ENCODE measurements around the gene PCNX2. TPM values are rescaled to one million over a fixed set of nuclear protein-coding genes. Genes with fewer than 3 reads are reported as not detected.

Gene PCNX2
- total RNA-seq, 1 donor from 2014 or later: 33.6 TPM

DNA sequence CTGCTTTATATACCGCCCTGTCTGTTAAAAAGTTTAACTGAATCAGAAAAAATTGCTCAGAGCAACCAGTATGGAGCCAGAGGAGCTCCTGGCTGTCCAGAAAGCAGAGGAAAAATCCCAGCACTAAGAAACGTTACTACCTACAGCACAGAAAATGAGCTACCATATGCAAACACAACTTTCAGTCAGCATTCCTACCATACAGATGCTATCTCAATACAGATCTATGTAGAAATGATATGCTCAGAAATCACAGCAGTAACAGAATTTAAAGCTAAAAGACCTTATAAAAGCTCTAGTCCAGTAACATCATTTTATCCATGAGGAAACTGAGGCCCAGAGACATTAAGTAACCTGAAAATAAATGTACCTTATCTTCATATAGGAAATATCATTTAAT, 38.7 kb downstream of the PCNX2 start:
- peaks cover 24% of the 10 kb centered on the region for H3K36me3 Mint-ChIP-seq (ENCODE audit: insufficient read depth)

DNA sequence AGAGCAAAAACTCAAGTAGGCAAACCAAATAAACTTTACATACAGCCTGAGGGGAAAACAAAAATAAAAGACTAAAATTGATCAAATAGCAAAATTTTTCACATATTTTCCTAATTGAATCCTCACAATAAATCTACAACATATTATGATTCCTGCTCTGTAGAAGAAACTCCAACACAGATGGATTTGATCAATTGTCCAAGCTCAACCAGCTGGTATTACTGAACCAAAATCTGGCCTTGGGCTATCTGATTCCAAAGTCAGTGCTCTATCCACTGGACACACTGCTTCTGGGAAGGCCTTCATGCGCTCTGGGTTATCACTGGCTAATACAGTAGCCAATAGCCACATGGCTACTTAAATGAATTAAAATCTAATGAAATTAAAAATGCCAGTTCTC, 39.3 kb downstream of the PCNX2 start:
- H3K4me1 Mint-ChIP-seq (ENCODE audit: low read depth): peaks cover 19% of the 10 kb centered on the region
- H3K27me3 Mint-ChIP-seq: no peaks in the 10 kb centered on the region
- no peak overlapping the region for H3K4me3 Mint-ChIP-seq (ENCODE audit: low read depth)
- TF ChIP-seq, protein P1, sequence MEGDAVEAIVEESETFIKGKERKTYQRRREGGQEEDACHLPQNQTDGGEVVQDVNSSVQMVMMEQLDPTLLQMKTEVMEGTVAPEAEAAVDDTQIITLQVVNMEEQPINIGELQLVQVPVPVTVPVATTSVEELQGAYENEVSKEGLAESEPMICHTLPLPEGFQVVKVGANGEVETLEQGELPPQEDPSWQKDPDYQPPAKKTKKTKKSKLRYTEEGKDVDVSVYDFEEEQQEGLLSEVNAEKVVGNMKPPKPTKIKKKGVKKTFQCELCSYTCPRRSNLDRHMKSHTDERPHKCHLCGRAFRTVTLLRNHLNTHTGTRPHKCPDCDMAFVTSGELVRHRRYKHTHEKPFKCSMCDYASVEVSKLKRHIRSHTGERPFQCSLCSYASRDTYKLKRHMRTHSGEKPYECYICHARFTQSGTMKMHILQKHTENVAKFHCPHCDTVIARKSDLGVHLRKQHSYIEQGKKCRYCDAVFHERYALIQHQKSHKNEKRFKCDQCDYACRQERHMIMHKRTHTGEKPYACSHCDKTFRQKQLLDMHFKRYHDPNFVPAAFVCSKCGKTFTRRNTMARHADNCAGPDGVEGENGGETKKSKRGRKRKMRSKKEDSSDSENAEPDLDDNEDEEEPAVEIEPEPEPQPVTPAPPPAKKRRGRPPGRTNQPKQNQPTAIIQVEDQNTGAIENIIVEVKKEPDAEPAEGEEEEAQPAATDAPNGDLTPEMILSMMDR (IDR thresholded peaks at IDR 0.05; ENCODE audit: unreplicated experiment): no peak
- no peaks in the 10 kb centered on the region for H3K9me3 Mint-ChIP-seq (ENCODE audit: low read depth)
- no peak for DNase-seq (ENCODE audit: low spot score, unreplicated experiment)
- H3K27ac Mint-ChIP-seq: no peak overlapping the region
- peaks cover 27% of the 10 kb centered on the region for H3K36me3 Mint-ChIP-seq (ENCODE audit: insufficient read depth)

More for the DNA sequence above, 38.7 kb downstream of the PCNX2 start:
- Mint-ChIP-seq H3K4me1 (ENCODE audit: low read depth) (peaks cover 22% of the 10 kb centered on the region), H3K9me3 (ENCODE audit: low read depth) (no peaks in the 10 kb centered on the region), H3K27ac (no peak overlapping the region), H3K27me3 (no peaks in the 10 kb centered on the region), H3K4me3 (ENCODE audit: low read depth) (no peak overlapping the region)
- TF ChIP-seq, protein P1 (IDR thresholded peaks at IDR 0.05; ENCODE audit: unreplicated experiment): no peak
- DNase-seq (ENCODE audit: low spot score, unreplicated experiment): no peak

DNA sequence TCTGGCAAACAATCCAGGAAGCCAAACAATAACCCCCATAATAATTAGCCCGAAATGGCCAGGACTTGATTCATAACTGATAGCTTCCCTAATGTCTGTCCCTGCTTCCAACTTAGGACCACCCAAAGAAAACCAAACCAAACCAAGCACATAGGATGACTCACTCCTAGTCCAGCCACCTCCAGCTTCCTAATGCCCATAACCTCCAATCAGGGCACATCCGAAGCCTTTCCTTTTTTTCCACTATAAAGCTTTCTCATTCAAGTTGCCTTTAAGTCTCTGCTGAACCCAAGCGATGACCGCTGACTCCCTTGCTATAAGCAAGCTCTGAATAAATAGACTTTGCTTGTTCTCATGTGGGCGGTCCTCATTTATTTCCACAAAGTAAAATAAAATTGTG, 40.4 kb downstream of the PCNX2 start:
- H3K4me1 Mint-ChIP-seq (ENCODE audit: low read depth): peaks cover 17% of the 10 kb centered on the region
- peaks cover 30% of the 10 kb centered on the region for H3K36me3 Mint-ChIP-seq (ENCODE audit: insufficient read depth)
- DNase-seq (ENCODE audit: low spot score, unreplicated experiment): no peak
- no peak overlapping the region for H3K4me3 Mint-ChIP-seq (ENCODE audit: low read depth)
- TF ChIP-seq, protein P1 (IDR thresholded peaks at IDR 0.05; ENCODE audit: unreplicated experiment): no peak
- H3K9me3 Mint-ChIP-seq (ENCODE audit: low read depth): no peaks in the 10 kb centered on the region
- H3K27me3 Mint-ChIP-seq: no peaks in the 10 kb centered on the region
- no peak overlapping the region for H3K27ac Mint-ChIP-seq

DNA sequence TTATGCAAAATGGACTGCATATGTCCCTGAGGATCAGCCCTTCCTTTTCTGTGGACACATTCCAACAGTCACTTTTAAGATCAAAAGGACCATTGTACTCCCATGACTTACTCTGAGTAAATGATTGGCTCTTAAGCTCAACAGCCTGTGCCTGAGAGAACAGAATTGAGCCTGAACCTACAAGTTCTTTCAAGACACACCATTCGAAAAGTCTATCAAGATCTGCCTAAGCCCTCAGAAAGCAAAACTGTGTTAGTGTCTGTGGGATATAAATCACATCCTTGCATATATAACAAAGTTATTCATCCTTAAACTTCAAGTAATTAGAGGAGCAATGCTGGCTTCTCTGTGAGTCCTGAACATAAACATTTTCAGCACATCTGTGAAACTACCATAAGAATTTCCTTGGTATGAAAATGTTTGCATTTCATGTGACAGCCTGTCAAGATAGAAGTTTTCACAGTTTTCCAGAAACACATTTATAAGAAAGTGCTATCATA, 41.6 kb downstream of the PCNX2 start:
- H3K36me3 Mint-ChIP-seq (ENCODE audit: insufficient read depth): peaks cover 31% of the 10 kb centered on the region

DNA sequence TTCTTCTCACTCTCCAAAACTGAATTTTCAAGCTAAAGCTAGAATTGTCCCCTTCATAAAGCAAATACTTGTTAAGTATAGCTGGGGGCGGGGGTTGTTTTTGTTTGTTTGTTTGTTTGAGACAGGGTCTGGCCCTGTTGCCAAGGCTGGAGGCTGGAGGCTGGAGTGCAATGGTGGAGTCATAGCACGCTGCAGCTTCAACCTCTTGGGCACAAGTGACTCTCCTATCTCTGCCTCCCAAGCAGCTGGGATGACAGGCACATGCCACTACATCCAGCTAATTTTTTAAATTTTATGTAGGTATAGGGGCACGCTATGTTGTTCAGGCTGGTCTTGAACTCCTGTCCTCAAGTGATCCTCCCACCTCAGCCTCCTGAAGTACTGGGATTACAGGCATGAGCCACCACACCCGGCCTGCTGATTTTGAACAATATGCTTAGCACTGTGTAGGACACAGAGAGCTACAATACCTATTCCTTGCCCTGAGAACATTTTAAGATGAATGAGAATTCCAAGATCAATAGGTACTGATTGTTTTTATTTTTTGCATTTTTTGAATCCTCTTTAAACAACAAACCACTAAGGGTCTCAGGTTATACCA, 42.2 kb downstream of the PCNX2 start:
- peaks cover 27% of the 10 kb centered on the region for H3K36me3 Mint-ChIP-seq (ENCODE audit: insufficient read depth)
- no peak for DNase-seq (ENCODE audit: low spot score, unreplicated experiment)
- H3K4me1 Mint-ChIP-seq (ENCODE audit: low read depth): peaks cover 17% of the 10 kb centered on the region
- H3K27me3 Mint-ChIP-seq: no peaks in the 10 kb centered on the region
- H3K4me3 Mint-ChIP-seq (ENCODE audit: low read depth): no peak overlapping the region
- H3K9me3 Mint-ChIP-seq (ENCODE audit: low read depth): no peaks in the 10 kb centered on the region
- peak overlapping the region; percentile 93 for H3K27ac Mint-ChIP-seq
- TF ChIP-seq, protein P1 (IDR thresholded peaks at IDR 0.05; ENCODE audit: unreplicated experiment): no peak

More for the DNA sequence above, 41.6 kb downstream of the PCNX2 start:
- Mint-ChIP-seq H3K4me3 (ENCODE audit: low read depth) (no peak overlapping the region), H3K4me1 (ENCODE audit: low read depth) (peaks cover 17% of the 10 kb centered on the region), H3K27ac (peak overlapping the region; percentile 93), H3K27me3 (no peaks in the 10 kb centered on the region), H3K9me3 (ENCODE audit: low read depth) (no peaks in the 10 kb centered on the region)
- TF ChIP-seq, protein P1 (IDR thresholded peaks at IDR 0.05; ENCODE audit: unreplicated experiment): no peak
- DNase-seq (ENCODE audit: low spot score, unreplicated experiment): no peak

Data from progenitor cell of endocrine pancreas (in vitro differentiated cells).